NCI-H446 treated with DMSO at 0.1 percent for 48 hours (cell line): Measurements from ENCODE around the gene CPNE6.
"Not testable (repeated sequence)": the region's sequence is repeated elsewhere in the genome, so short reads cannot be mapped to it uniquely, and the experiment has no call there.

ENCODE experiments used
- DNase-seq: peaks from one replicate; lab custom pipeline; 2025; lab: John Stamatoyannopoulos, UW

Gene CPNE6

DNA sequence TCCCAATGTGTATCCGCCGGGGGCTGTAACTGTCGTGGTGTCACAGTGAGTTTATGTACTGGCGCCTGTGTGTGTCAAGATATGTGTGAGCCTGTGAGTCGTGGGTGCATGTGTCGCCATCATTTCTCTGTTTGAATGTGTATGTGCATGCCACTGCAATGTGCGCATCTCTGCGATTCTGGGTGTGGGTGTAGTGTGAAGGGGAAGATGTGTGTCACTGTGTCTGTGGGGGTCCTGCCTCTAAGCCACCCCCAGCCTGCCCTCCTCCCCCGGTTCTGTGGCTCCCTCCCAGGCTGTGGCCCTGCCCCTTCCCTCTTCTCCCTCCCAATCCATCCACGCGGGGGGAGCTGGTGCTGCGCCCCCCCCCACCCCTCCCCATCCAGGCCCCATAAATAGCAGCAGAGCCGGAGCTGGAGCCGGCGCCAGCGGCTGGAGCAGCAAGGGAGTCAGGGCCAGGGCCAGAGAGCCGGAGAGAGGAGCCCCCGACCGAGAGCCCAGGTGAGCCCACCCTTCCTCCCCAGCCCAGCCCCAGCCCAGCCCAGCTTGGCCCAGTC is at the start of gene CPNE6:
CPNE6 (plus strand) TSS at position 419 of the 554 bp plus-strand sequence. CDS start 1,375 bp downstream, outside the sequence.
- DNase-seq: no peak

DNA sequence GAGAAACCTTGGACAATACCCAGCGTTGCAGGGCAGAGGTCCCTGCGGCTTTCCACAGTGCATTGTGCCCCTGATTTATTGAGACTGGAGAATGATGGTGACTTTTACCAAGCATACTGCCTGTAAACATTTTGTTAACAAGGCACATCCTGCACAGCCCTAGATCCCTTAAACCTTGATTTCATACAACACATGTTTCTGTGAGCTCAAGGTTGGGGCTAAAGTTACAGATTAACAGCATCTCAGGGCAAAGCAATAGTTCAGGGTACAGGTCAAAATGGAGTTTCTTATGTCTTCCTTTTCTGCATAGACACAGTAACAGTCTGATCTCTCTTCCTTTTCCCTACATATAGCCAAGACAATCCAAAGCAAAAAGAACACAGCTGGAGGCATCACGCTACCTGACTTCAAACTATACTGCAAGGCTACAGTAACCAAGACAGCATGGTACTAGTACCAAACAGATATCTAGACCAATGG is 46.4 kb upstream of the CPNE6 start:
- DNase-seq: not testable (repeated sequence)

DNA sequence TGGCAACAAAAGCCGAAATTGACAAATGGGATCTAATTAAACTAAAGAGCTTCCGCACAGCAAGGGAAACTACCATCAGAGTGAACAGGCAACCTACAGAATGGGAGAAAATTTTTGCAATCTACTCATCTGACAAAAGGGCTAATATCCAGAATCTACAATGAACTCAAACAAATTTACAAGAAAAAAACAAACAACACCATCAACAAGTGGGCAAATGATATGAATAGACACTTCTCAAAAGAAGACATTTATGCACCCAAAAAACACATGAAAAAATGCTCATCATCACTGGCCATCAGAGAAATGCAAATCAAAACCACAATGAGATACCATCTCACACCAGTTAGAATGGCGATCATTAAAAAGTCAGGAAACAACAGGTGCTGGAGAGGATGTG is 41.7 kb upstream of the CPNE6 start:
- not testable (repeated sequence) for DNase-seq

DNA sequence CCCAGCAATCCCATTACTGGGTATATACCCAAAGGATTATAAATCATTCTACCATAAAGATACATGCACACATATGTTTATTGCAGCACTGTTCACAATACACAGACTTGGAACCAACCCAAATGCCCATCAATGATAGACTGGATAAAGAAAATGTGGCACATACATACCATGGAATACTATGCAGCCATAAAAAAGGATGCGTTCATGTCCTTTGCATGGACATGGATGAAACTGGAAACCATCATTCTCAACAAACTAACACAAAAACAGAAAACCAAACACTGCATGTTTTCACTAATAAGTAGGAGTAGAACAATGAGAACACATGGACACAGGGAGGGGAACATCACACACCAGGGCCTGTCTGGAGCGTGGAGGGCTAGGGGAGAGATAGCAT is 40.0 kb upstream of the CPNE6 start:
- not testable (repeated sequence) for DNase-seq

DNA sequence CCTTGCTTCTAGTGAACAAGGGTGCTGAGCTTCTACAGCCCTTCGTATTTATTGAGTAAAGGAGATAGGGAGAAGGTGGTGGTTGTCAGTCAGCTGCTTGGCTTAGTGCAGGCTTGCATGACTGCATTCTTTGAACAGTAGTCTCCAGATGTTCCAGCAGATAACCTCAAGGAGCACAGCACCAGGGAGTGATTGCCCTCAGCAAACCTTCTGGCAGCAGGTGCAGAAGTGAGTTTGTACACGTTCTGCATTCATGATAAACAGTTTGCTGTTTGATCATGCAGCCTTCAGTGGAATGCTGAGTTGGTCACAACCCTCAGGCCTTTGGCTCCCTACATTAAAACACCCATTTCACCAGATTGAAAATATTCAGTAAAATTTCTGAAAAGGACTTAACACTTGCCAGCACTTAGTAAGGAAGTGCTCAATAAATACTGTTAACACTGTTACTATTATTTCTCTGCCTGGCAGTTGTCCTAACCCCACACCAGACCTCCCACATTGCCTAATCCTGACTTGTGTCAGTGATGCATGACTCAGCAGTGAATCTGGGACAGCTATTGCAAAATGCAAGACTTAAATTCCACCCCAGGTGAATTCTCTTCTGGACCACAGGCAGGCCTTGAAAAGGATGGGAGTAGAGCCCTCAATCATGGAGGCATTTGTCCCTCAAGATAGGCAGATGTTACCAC is 38.5 kb upstream of the CPNE6 start:
- DNase-seq: no peak

DNA sequence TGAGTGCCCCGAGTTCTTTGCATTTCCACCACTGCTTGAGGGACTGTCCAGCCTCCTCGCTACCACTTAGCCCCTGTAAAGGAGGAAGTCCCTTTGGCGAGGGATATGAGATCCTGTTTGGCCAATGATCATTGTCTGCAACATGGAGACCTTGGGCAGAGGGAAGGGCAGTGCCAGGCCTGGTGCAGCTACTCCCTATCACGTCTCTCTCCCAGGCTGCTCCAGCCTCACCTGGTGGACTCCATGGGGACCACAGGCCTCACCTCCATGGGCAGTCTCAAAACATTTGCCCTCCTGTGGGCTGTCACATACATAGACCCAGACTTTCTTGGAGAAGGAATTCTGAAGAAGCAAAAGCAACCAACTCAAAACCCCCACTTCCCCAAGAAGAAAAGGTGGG is 35.6 kb upstream of the CPNE6 start:
- DNase-seq: not testable (repeated sequence)

DNA sequence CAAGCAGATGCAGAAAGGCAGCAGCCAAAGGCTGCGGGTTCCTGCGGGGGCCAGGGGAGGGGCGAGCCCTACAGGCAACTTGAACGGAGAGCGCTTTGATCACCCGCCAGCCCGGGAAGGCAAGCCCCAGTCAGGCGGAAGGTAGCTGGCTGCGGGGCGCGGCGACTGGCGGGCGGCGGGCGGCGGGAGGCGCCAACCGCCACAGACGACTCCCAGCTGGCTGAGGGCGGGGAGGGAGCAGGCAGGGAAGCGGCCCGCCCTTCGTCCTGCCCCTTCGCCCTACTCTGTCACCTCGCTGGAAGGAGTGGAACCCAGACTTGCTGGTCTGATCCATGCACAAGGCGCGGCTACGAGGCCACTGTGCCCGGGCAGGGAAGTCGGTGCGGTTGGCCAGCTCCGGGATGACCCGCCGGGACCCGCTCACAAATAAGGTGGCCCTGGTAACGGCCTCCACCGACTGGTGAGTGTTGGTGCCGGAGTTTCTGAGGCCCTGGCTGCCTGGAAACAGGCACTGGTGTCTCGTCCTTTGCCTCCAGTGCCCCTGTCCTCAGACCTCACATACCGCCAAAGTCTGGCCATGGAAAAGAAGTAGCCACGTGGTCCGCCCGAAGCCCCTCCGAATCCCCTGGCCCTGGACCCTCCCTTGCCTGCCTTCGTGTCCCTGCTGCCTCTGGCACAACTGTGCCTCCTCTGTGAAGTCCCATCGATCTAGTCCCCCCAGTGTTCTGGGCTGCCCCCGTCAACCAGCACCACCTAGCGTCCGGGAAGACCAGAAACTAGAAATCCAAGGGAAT is 35.0 kb upstream of the CPNE6 start:
- peak; percentile 85 for DNase-seq

DNA sequence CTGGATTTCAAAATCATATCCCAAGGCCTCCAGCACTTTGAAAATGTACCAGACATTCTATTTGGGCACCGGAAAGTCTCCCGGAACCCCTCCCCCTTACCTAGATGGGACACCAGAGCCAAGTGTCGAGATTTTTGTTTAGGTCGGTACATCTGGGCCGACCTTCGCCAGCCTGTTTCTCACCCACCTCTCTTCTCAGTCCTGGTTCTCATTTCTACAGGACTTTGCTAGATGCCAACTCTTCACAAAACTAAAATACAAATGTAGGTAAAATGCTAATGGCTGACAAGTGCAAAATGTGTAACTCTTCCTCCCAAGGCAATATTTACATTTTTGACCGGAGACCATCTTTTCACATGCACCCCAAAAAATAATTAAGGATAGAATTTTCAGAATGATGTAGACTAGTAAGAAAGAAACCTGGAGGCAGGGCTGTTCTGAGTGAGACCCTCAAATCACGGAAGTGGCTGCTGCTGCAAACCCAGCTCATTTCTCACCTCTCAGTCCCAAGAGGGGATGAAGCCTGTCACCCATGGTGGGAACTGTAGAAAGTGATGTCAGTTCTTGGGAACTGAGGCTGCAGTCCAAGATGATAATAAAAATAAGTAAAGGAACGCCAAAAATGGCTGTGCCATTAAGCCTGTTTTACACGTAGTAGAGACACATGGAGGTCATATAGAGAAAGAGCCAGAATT is 34.3 kb upstream of the CPNE6 start:
- not testable (repeated sequence) for DNase-seq

DNA sequence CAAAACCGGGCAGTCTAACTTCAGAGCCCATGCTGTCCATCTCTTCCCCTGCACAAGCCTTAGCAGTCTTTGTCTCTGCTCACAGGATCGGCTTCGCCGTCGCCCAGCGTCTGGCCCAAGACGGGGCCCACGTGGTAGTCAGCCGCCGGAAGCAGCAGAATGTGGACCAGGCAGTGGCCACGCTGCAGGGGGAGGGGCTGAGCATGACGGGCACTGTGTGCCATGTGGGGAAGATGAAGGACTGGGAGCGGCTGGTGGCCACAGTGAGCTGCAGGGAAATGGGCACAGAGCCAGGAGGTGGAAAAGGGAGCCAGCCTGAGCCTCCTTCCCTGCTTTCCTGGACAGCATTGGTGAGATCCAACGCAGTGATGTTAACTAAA is 33.7 kb upstream of the CPNE6 start:
- peak; percentile 46 for DNase-seq

DNA sequence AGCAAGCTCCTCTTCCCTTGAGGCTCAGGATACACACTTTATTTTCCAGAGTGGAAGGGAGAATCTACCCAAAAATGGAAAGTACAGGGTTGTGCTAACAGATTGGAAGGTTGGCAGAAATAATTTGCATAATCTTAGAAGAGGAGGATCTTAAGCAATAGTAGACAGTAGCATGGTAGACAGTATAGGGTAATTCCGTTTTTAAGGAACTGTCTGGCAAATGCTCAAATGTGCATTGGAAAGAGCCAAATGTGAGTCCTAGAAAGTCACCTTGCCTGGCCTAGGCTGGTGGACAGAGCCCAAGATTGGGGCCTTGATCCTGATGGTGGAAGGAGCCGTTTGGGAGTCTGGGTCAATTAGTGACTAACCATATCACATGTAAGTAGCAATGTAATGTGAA is 32.7 kb upstream of the CPNE6 start:
- no peak for DNase-seq

DNA sequence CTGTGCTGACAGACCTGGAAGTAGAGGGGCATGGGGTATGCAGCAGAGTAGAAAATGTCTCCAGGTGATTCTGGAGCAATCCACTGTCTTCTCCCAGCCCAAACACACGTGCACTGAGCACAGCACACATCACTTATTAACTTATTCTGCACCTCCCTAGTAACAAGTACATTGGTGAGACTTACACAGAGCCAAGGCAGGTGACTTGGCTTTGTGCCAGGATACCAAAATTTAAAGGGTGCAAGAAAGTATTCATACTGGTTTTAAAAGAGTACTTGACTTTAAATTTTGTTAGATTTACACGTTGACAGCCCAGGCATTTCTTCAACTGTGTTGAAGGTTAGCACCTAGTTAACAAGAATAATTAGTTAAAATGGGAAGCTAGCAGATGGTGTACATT is 30.7 kb upstream of the CPNE6 start:
- no peak for DNase-seq

DNA sequence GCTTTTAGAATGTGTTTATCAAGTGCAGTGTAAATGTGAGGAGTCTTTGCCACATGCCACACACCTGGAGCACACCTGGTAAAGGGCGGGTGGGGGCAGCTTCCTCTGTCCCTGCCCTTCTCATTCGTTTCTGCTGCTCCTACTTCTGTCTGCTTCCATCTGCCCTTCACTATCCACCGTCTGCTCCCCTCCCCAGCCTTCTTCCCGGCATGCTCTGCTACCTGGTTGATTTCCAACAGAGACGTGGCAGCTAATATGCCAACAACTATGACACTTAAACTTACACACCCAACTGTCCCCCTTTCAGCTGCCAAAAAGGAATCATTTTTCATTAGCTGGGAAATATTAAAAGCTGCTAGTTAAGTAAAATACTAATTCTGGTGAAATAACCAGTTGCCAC is 28.6 kb upstream of the CPNE6 start:
- DNase-seq: peak; percentile 72

DNA sequence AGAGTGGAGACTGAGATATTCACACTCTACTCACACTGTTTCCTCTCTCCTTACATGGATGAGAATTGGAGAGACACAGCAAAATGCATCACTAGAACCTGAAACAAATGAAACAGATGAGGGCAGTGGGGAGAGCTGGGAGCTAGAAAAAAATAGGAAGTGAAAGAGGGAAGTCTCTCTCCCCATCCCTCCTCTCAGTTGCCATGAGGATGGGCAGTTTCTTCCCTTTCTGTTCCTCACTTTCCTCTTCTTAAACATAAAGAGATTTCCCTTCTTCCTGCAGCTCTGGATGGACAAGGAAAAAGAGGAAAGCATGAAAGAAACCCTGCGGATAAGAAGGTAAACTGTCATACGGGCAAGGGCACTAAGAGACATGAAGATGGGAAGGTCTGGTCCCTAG is 22.4 kb upstream of the CPNE6 start:
- DNase-seq: not testable (repeated sequence)

DNA sequence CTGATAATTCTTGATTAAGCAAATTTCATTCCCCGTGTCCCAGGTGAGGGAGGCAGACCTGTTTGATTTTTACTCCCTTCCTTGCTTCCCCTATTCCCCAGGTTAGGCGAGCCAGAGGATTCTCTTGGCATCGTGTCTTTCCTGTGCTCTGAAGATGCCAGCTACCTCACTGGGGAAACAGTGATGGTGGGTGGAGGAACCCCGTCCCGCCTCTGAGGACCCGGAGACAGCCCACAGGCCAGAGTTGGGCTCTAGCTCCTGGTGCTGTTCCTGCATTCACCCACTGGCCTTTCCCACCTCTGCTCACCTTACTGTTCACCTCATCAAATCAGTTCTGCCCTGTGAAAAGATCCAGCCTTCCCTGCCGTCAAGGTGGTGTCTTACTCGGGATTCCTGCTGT is 20.6 kb upstream of the CPNE6 start:
- not testable (repeated sequence) for DNase-seq

DNA sequence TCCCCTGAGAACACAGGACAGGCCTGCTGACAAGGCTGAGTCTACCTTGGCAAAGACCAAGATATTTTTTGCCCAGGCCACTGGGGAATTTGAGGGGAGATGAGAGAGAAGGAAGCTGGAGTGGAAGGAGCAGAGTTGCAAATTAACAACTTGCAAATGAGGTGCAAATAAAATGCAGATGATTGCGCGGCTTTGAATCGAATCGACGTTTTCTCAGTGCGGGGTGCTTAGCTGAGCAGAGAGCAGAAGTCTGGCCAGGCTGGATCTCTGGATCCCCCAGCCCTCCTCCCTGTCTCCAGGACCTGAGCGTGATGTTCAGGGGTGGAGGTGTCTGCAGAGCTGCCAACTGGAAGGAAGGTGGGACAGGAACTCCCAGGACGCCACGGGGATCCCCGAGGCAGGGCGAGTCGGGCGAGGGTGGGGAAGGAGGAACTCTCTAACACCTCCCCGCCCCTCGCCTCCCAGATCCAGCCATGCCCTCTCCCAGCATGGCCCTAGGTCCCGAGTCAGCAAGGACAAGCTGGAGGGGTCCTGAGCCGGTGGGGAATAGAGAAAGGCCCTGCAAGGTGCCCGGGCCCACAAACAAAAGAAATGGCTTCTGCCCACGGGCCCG is 20.1 kb upstream of the CPNE6 start:
- DNase-seq: no peak

DNA sequence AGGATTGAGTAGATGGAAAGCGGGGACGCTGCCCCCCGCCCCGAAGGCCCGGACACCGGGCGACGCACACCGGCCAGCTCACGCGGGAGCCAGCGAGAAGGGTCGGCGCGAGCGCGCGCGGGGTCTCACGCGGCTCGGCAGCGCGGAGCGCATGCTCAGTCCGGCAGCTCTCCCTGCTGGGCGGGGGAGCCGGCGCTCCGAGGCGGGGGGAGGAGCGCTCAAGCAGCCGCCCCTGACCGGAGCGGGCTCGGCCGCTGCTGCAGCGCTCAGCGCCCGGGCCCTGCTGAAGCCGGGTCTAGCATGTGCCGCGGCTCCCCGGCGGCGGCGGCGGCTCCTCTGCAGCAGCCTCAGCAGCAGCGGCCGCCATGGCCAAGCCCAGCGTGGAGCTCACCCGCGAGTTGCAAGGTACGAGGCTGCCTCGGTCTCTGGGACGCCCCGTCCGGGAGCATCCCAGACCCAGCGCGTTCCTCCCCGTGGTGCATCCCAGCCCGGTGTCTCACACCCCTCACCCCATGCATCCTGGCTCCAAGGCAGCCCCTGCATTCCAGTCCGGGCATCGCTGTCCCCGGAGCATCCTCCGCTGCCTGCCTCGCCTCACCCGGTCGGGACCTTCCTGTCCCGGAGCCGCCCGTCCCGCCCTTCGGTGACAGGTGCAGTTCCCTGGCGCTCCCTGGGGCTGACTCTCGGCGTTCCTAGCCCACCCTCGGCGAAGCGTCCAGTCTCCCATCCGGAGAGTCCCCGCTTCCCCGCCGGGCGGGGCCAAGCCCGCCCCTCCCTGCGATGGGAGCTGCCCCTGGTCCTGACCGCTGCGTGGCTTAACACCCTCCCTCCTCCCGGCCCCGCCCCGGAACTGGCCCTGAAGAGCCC is 19.3 kb upstream of the CPNE6 start, which contains the start of gene CARMIL3:
CARMIL3 (plus strand) TSS at position 221 of the 867 bp plus-strand sequence; CDS start at position 366, 145 bp downstream.
- peak; percentile 55 for DNase-seq

DNA sequence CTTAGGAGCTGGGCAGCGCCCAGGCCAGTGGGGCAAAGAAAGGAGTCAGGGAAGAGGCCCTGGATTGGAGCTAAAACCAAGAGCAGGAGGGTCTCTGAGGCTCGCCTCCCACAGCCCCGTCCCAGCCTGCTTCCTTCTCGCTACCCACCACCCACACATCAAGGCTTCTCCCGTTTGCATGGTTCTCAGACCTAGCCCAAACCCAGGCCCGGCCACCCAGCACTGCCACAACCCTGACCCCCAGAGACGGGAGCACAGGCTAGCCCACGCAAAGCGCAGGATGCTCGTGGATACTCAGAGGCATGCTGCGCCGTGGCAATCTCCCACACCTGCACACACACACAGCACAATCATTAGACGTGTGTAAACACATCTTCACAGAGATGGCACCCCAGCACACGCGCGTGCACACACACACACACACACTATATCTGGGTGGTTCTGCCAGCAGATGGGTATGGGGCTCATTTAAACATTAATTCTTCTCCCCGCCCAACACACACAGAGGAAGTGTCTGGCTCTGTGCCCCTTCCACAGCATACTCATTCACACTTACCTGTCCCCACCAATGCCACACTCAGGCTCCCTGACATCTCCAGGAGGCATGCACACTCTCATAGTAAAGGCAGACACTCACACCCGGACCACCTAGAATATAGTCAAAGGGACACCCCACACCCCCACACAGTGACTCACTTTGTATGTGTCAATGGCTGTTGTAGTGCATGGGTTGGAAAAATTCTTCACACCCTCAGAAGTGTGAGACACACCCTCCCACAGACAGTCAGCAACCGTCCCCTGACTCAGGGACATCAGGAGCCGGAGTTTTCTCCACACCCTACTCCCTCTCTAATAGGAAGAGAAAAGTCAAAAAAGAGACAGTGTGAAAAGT is 18.5 kb upstream of the CPNE6 start:
- no peak for DNase-seq

DNA sequence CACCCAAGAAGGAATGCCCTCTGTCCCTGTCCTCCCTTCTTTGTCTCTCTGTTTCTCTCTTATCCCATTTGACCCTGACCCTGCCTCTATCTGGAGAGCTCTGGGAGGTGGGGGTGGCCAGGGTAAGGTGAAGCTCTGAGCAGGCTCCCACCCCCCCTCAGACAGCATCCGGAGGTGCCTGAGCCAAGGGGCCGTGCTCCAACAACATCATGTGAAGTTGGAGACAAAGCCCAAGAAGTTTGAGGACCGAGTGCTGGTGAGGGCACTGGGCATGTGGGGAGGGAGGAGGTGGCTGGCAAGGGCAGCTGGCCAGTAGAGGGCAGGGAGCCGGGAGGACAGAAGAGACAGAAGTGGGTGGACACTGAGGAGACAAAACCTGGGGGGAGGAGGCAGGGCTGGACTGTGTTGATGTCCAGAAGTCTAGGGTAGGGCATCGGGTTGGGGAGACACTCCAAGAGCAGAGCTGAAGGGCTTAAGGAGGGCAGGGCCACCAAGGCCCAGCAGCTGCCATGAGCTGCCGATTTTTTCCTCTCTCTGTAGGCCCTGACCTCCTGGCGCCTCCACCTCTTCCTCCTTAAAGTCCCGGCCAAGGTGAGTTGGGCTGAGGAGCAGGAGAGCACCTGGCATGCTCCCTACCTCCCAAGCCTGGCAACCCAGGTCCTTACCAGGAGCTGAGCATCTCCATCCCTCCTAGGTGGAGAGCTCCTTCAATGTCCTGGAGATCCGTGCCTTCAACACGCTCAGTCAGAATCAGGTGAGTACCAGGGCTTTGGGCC is 17.6 kb upstream of the CPNE6 start:
- no peak for DNase-seq

DNA sequence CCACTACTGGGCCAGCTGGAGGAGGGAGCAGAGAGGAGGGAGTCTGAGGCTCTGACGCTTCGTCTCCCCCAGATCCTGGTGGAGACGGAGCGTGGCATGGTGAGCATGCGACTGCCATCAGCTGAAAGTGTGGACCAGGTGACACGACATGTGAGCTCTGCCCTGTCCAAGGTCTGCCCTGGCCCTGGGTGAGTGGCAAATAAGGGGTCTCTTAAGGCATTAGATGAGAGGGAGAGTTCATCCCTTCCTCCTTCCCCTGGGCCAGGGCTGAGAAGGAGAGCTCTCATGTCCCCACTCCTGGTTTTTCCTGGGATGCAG is 17.1 kb upstream of the CPNE6 start:
- DNase-seq: no peak
